Activated CD8-positive, alpha-beta memory T cell treated with anti-CD3 and anti-CD28 coated beads for 48 hours (primary cell): ENCODE measurements around the gene SMAD9.

Source experiments
- DNase-seq, 3 experiments: peaks; one replicate each; pipeline ENCODE4 v3.0.0-alpha.2; 2020; ENCODE audit warnings: low read depth in 2 of 3, low spot score in 2 of 3

SMAD9 gene

GRCh38 chr13:36866232-36866631, 53.8 kb downstream of the SMAD9 start:
- no peak for DNase-seq

GRCh38 chr13:36865265-36865664, 54.8 kb downstream of the SMAD9 start:
- no peak for DNase-seq

DNA sequence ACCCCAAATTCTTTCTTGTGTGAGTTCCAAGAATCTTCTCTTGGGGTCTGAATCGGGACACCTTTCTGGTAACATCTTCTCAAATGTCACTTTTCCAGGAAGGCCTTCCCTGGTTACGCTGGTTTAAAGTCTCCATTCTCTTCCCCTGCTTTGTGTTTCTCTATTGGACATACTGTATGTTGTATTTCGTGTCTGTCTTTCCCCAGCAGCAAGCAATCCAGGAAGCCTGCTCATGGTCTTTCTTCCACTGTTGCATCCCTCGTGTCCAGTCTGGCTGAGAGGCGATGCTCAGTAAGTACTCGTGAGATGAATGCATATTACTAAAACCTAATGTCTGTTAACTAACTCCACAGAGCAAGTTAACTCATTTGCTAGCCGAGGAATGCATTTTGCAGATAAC, 57.3 kb downstream of the SMAD9 start:
- DNase-seq: no peak

DNA sequence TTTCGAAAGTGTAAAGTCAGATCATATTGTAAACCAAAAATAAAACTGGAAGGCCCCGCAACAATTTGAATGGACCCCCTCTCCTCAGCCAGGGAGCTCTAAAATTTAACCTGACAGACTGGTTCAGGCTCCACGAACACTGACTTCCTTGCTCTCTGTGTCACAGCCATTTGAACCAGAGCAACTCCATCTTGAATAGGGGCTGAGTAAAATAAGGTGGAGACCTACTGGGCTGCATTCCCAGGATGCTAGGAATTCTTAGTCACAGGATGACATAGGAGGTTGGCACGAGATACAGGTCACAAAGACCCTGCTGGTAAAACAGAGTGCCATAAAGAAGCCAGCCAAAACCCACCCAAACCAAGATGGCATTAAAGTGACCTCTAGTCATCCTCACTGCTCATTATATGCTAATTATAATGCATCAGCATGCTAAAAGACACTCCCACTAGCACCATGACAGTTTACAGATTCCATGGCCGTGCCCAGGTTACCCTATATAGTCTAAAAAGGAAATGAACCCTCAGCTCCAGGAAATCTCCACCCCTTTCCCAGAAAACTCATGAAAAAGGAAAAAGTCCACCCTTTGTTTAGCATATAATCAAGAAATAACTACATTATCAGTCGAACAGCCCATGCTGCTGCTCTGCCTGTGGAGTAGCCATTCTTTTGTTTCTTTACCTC, 57.9 kb downstream of the SMAD9 start:
- DNase-seq: no peak

DNA sequence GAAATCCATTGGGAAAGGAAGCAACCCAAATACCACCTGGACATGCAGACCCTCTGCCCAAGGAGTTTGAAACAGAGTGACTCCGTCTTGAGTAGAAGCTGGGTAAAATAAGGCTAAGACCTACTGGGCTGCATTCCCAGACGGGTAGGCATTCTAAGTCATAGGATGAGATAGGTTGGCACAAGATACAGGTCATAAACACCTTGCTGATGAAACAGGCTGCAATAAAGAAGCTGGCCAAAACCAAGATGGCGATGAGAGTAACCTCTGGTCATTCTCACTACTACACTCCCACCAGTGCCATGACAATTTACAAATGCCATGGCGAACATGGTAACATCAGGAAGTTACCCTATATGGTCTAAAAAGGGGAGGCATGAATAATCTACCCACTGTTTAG, 60.8 kb downstream of the SMAD9 start:
- no peak for DNase-seq

DNA sequence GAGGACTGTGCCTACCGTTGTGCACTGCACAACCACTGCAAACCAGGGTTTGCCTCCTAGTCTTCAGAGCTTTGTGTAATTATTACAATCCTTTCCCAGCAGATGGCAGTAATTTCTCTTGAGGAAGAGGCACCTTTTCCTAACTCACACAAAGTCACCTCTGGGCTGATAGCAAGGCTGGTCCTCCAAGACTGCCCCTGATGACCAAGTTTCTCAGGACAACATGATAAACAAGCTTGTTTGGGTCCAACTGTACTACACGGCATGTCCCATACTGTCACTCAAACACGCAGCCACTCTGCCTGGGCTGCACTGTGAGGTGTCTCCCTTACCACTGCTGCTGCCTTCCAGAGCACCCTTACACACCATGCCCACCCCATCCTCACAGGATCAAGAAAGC, 61.7 kb downstream of the SMAD9 start:
- no peak for DNase-seq

DNA sequence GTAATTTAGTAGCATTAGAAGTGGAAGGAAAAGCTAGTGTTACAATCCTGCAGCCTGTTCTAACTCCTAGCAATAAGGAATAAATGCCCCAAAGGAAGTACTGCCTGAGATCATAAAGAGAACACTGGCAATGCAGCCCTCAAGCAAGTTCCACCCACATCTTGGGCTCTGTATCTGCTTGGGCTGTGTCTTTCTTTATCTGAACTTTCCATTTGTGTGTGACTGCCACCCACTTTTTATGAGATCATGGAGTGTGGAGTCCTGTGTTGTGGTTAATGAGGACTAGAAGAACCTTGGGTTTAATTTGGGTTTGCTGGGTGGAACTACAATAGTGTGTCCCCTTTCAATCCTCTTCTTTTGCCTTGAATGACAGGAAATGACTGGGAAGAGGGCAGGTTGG, 62.8 kb downstream of the SMAD9 start:
- no peak for DNase-seq

DNA sequence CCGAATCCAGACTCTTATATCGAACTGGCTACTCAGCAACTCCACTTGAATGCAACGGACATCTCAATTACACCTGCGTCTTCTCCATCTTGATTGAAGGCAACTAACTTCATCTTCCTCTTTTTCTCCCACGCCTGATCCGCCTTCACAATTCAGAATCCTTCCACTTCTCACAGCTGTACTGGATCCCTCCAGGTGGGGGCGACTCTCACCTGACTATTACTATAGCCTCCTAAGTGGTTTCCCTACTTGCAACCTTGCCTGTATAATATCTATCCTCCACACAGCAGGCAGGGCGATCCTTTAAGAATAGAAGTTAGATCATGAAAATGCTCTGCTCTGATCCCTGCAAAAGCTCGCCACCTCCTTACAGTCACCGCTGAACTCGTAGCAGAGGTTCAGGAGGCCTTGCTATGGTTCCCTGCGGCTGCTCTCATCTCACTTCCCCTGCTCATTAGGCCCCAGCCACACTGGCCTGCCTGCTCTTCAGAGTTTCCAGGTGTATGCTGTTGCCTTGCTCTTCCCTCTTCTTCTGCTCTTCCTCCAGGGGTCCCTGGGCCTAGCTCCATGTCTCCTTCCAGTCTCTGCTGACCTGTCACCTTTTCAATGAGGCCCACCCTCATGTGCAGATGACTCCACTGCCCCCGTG, 69.1 kb downstream of the SMAD9 start:
- DNase-seq: no peak

DNA sequence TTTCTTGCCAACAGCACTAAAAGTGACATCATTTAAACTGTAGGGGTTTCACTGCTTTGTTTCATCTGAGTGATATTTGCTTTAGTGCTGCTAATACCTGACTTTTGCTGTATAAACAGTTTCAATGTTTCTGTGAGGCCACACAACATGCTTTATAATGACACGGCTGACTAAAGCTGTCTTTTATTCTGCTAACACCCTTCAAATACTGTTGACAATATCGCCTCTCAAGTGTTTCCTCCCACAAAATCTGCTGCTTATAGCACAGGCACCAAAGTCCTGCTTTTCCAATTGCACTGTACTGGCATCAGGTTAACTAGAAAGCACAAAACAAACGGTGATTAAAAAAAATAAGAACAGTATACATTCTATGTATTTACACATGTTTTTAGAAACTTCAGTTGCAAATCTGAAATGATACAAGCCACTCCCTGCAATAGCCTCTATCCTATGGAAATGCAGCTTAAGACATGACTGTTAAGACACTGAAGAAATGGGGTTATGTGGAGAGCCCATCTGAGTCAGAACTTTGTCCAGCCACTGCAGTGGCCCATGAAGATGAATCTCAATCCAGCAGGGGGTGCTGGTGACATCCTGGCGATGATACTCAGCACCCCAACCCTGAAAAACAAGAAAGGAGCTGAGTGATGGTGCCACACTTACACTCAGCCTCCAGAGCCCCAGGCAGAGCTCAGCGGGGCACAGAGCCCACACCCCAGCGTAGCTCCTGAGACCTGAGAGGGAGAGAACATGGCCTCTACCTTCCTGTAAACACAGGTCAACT, 71.6 kb downstream of the SMAD9 start:
- DNase-seq: no peak

DNA sequence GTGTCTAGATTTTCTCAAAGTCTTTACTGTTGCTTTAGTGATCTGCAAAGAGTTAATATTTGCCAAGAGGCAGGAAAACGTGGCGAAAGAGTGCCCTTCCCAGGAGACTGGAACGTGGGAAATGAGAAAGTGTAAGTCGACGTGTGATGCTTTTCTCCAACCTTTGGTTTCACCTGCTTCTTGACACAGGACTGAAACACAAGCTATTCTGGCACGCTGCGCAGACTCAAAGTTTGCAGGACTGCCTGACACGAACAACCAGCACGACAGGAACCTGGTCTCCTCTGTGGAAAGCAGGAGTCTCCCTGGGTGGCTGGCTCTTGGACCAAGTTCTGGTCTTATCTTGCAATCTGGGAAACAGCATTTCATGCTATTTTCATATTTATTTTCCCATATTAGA, 72.4 kb downstream of the SMAD9 start:
- no peak for DNase-seq

GRCh38 chr13:36841391-36841790, 78.6 kb downstream of the SMAD9 start:
- DNase-seq: no peak

DNA sequence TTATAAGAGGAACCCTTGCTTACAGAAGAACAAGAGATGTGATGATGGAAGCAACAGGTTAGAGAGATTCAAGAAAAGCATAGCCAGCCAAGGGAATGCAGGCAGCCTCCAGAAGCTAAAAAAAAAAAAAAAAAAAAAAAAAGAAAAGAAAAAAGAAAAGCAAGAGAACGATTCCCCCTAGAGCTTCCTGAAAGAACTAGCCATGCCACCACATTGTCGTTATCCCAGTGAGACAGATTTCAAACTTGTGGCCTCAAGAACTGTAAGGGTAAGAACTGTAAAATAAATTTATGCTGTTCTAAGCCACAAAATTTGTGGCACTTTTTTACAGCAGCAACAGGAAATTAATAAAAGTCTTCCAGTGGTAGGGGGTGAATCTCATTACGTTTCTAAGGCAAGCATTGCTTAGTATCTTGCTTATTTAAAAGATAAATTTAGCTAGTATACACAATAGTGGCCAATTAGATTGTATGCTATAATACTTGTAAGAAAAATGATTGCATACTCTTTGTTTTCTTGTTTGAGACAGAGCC, 79.3 kb downstream of the SMAD9 start:
- DNase-seq: no peak

- DNase-seq: no peak
These were observed 80.1 kb downstream of the SMAD9 start for GRCh38 chr13:36839981-36840380.

- DNase-seq: no peak
These were observed 80.8 kb downstream of the SMAD9 start for GRCh38 chr13:36839281-36839680.

DNA sequence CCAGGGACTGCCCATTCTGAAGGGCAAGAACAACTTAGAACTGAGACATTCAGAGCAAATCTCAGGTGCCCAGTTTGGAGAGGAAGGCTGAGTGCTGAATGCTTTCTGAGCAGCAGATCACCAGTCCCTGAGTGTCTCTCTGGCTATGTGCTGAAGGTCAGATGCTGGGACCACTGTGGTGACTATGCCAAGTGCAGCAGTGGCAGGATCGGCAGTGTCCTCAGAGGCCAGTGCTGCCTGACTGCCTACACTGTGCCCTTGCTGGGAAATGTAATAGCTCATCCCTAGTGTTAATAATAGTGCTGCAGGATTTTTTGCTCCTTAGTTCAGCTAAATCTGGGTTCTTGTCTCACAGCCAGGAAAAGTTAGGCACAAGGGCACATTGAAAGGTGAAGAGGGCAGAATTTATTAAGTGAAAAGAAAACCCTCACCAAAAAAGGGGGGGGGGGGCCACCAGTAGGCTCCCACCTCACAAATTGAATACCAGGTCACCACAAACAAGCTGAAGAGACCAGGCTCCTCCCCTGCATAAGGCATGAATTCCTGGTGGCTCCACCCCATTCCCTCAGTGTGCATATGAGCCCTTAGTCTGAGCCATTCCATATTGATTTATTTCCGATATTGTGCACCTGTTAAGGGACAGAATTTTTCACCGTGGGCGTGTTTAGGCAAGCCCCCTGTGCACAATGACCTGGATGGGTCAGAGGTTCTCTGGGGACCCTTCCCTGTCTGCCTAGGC, 82.5 kb downstream of the SMAD9 start:
- DNase-seq: no peak

DNA sequence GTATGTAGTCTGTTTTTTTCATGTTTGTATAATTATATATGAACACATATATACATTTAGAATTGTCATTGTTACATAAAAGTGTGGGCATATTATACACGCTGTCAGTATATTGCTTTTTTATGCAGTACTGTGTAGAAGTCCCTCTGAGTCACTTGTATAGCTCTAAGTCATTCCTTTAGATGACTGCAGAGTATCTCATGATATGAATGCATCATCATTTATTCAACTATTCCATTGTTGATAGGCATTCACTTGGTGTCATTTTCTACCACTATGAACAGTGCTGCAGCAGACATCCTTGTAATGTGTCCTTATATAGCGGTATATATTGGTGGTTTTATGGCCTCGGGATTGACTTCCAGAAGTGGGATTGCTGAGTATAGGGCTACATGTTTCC, 85.7 kb downstream of the SMAD9 start:
- DNase-seq: no peak

DNA sequence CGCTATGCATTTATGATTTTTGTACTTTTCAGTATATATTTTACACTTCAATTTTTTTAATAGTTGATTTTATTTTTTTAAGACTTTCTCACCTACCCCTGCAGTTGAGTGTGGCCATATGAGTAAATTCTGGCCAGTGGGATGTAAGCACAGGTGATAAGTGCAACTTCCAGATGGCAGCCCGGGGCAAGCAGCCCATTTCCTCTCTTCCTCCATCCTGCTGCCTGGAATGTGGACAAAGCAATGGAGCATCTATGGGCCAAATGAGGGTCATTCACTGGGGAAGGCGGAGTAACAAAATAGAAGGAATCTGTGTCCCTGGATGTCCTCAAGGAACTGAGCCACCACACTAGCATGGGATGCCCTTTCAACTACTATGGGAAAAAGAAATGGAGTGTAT, 88.7 kb downstream of the SMAD9 start:
- no peak for DNase-seq

DNA sequence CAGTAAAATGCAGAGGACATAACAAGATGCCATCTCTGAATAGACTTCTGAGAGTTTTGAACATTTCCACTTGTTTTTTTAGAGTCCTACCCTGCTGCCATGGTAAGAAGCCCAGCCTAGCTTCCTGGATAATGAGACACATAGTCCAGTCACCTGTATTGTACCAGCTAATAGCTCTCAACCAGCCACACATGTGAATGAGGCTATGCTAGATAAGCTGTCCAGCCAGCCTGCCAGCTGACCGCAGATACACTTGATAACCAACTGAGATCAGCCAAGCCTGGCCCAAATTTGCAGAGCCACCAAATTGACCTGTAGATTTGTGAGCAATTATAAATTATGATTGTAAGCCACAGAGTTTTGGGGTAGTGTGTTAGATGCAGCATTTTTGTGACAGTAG, 90.3 kb downstream of the SMAD9 start:
- DNase-seq: no peak

DNA sequence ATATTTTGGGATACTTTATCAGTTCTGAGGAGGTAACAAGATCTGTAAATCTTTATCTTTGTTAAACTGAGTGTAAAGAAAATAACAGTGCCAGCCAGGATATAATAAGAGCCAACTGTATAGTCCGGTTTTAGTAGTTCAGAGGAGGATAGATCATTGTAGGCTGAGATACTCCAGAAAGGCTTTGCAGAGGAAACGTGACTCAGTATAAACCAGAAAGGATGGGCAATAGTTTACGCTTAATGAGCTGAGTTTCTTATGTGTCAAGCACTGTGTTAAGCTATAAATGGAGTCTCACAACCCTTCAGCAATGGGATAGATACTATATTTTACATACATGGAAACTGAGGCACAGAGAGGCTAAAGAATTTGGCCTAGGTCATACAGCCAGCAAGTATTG, 97.3 kb downstream of the SMAD9 start:
- no peak for DNase-seq

DNA sequence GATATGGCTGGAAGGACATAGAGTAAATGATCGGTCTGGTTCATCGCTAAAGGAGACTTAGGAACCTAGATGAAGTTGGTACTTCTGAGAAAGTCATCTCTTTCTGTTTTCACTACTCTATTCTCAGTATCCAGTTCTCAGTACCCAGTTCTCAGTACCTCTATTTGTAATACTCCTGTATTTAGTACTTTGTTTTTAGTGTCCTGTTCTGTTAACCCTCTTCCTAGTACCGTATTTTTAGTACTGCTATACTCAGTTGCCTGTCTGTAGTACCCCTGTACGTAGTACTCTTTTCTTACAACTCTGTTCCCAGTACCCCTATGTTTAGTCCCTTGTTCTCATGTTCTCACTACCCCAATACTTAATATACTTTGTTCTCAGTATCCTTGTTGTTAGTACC, 99.8 kb downstream of the SMAD9 start:
- no peak for DNase-seq

DNA sequence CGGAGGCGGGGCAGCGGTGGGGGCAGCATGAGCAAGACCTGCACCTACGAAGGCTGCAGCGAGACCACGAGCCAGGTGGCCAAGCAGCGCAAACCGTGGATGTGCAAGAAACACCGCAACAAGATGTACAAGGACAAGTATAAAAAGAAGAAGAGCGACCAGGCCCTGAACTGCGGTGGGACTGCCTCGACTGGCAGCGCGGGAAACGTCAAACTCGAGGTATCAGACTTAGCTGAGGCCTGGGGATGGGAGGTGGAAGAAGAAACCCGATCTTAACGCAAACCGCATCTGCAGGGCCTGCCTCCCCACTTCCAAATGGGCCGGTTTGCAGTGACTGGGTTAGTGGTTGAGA, 100.3 kb downstream of the SMAD9 start:
- DNase-seq: peak in 1 of 3 experiments; percentile 12
